B cell (primary cell): ENCODE results near the gene SDK2. TPM values are rescaled to one million over a fixed set of nuclear protein-coding genes. Genes with fewer than 3 reads are reported as not detected.

Experiments
- ATAC-seq: fragments of 200-7000 bp; cut with Tn5 transposase; one replicate; pipeline ENCODE4 v1.10.0; 2021; ENCODE audit warnings: low read depth, mild to moderate bottlenecking, moderate number of reproducible peaks, moderate library complexity
- CTCF ChIA-PET: fragments of 350-600 bp; sonication (Branson Sonifier 250); formaldehyde crosslinking; loops from one replicate; lab custom pipeline; 2021; ENCODE audit warnings: antibody characterized with exemption, inconsistent platforms; lab: Charles Lee
- POLR2A ChIA-PET: fragments of 350-600 bp; sonication (Branson Sonifier 250); formaldehyde crosslinking; loops from one replicate; lab custom pipeline; 2021; ENCODE audit warnings: antibody characterized with exemption; lab: Charles Lee
- DNase-seq: peaks from one replicate; pipeline ENCODE4 v3.0.0; 2013
- H2AFZ ChIP-seq: 2 replicates; pipeline ENCODE4 v1.6.1; 2012; ENCODE audit warnings: mild to moderate bottlenecking, low read depth, low read length; ENCODE audit not compliant: insufficient read depth, poor library complexity, severe bottlenecking
- H3K27ac ChIP-seq, 2 donors: 1 replicate in 1 of 2; 2 replicates in 1 of 2; pipeline ENCODE4 v1.5.1; 2012 to 2013; ENCODE audit warnings: low read length in 2 of 2, mild to moderate bottlenecking in 2 of 2, moderate library complexity in 1 of 2
- H3K27me3 ChIP-seq, 4 experiments: fragments of 200-600 bp in 1 of 4; sonication (generic) in 1 of 4; replicated peaks in 1 of 4; 1 replicate in 2 of 4; 2 replicates in 2 of 4; pipeline versions ENCODE4 v1.6.1 to v1.7.0; 2013 to 2016; ENCODE audit warnings: low read length in 3 of 4, mild to moderate bottlenecking in 2 of 4, mixed read lengths in 1 of 4, moderate library complexity in 1 of 4; ENCODE audit not compliant: insufficient read depth in 4 of 4, control insufficient read depth in 3 of 4; ENCODE audit errors: control extremely low read depth in 1 of 4
- H3K36me3 ChIP-seq, 2 experiments: replicated peaks in 1 of 2; 1 replicate in 1 of 2; 2 replicates in 1 of 2; pipeline versions ENCODE4 v1.6.1 to v1.7.1; 2013; ENCODE audit warnings: low read length in 1 of 2; ENCODE audit not compliant: insufficient read depth in 2 of 2, control insufficient read depth in 1 of 2; ENCODE audit errors: control extremely low read depth in 1 of 2, extremely low read depth in 1 of 2
- H3K4me1 ChIP-seq, 2 donors: fragments of 200-600 bp in 1 of 2; sonication (generic) in 1 of 2; 1 replicate in 1 of 2; 2 replicates in 1 of 2; pipeline versions ENCODE4 v1.5.1 to v1.6.1; 2013 to 2017; ENCODE audit warnings: low read length in 2 of 2; ENCODE audit not compliant: control insufficient read depth in 2 of 2, insufficient read depth in 2 of 2
- H3K4me2 ChIP-seq: replicated peaks from 2 replicates; pipeline ENCODE3; 2012; ENCODE audit warnings: mild to moderate bottlenecking, low read depth, low read length; ENCODE audit not compliant: poor library complexity, severe bottlenecking
- H3K4me3 ChIP-seq, 5 experiments: fragments of 200-600 bp in 1 of 5; sonication (generic) in 1 of 5; 1 replicate in 3 of 5; 2 replicates in 2 of 5; pipeline versions ENCODE4 v1.5.1 to v1.7.0; 2011 to 2016; ENCODE audit warnings: low read length in 4 of 5, mild to moderate bottlenecking in 4 of 5, low read depth in 2 of 5, control low read depth in 1 of 5, moderate library complexity in 1 of 5; ENCODE audit not compliant: insufficient read depth in 1 of 5; ENCODE audit errors: control extremely low read depth in 1 of 5, extremely low read depth in 1 of 5
- H3K79me2 ChIP-seq: fragments of 200-600 bp; sonication (generic); one replicate; pipeline ENCODE4 v1.6.0; 2016; ENCODE audit warnings: low read length; ENCODE audit not compliant: control insufficient read depth, insufficient read depth
- H3K9ac ChIP-seq: fragments of 200-600 bp; sonication (generic); 2 replicates; pipeline ENCODE4 v1.6.1; 2017; ENCODE audit warnings: mild to moderate bottlenecking, low read length, moderate library complexity
- H3K9me3 ChIP-seq, 3 donors: one replicate each; pipeline versions ENCODE4 v1.6.1 to v1.7.1; 2013; ENCODE audit warnings: low read length in 2 of 3; ENCODE audit not compliant: control insufficient read depth in 2 of 3, insufficient read depth in 1 of 3; ENCODE audit errors: control extremely low read depth in 1 of 3
- H4K20me1 ChIP-seq: 2 replicates; pipeline ENCODE4 v1.6.0; 2012; ENCODE audit warnings: mild to moderate bottlenecking, low read length; ENCODE audit not compliant: insufficient read depth, control insufficient read depth, poor library complexity, severe bottlenecking
- H3K27ac Mint-ChIP-seq: one replicate; pipeline ENCODE4 v1.8.0; 2021; ENCODE audit warnings: mixed read lengths
- H3K27me3 Mint-ChIP-seq: one replicate; pipeline ENCODE4 v1.8.0; 2021; ENCODE audit warnings: mixed read lengths
- H3K4me1 Mint-ChIP-seq: one replicate; pipeline ENCODE4 v1.8.0; 2021; ENCODE audit warnings: mixed read lengths
- H3K4me3 Mint-ChIP-seq: one replicate; pipeline ENCODE4 v1.8.0; 2021; ENCODE audit warnings: mixed read lengths
- H3K9me3 Mint-ChIP-seq: one replicate; pipeline ENCODE4 v1.8.0; 2022; ENCODE audit warnings: mixed read lengths; ENCODE audit not compliant: insufficient read depth
- EZH2 ChIP-seq: IDR thresholded peaks from 2 replicates; pipeline ENCODE4 v1.6.1; 2012; ENCODE audit warnings: borderline replicate concordance, low read depth, mild to moderate bottlenecking, moderate library complexity, low read length; ENCODE audit not compliant: insufficient read depth, poor library complexity, severe bottlenecking
- WGBS: methylation state at CpG from one replicate; pipeline ENCODE4 v1.1.5; 2013; ENCODE audit warnings: missing lambda C conversion rate; ENCODE audit not compliant: insufficient coverage; 5-methylcytosine and 5-hydroxymethylcytosine counted together
- intact Hi-C: fragments of 100-400 bp; cut with micrococcal nuclease; formaldehyde crosslinking; loops from one replicate; pipeline ENCODE4 v1.10.0; 2022
- polyA plus RNA-seq: library from polyadenylated mRNA; depleted of rRNA; stranded (reverse); fragments of >200 nt; gene quantifications from 2 replicates; pipeline ENCODE4 v1.2.3, GENCODE V29; 2012
- total RNA-seq, 2 donors: library from RNA; stranded (reverse); fragments of 120-200 nt in 1 of 2; gene quantifications; 1 replicate in 1 of 2; 2 replicates in 1 of 2; pipeline versions ENCODE4 v1.2.3 to v1.2.4, GENCODE V29; 2013 to 2022
- TF ChIP-seq, protein P1 (sequence below): fragments of 200-600 bp; IDR thresholded peaks from one replicate; pipeline ENCODE4 v1.8.0; 2022; ENCODE audit warnings: antibody characterized with exemption, mild to moderate bottlenecking

Gene SDK2
- total and polyA plus RNA-seq, 2 donors (not counting 1 experiment from before 2014, with no cell fraction given), result 3.2 to 13.0 TPM

DNA sequence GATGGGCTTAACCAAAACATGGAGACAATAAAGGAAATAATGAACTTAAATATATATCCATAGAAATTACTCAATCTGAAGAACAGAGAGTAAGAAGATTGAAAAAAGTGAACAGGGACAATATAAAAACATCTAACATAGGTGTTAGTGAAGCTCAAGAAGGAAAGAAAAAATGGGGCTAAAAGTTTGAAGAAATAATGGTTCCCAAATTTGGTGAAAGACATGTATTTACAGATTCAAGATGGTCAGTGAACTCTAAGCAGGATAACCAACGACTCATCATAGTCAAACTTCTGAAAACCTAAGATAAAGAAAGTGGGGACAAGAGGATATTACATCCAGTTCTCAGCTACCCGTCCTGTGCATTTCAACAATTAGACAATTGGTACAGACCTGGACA lies 22.6 kb downstream of the SDK2 start:
- ChIA-PET POLR2A (no interaction called here), CTCF (interaction anchor here (0.9 to 1.9 kb wide), 3 partner anchors 18 to 25 kb away, joined by 3 to 5 read pairs (median 4); partner anchors contain the start of gene SDK2)
- Mint-ChIP-seq H3K4me1 (peaks cover 42% of the 10 kb centered on the region), H3K27me3 (no peaks in the 10 kb centered on the region), H3K27ac (peak overlapping the region; percentile 59), H3K9me3 (no peaks in the 10 kb centered on the region), H3K4me3 (no peak overlapping the region)
- WGBS, result no CpG with 5 or more reads among the region's 2 CpGs
- no peak for TF ChIP-seq EZH2
- TF ChIP-seq, protein P1, sequence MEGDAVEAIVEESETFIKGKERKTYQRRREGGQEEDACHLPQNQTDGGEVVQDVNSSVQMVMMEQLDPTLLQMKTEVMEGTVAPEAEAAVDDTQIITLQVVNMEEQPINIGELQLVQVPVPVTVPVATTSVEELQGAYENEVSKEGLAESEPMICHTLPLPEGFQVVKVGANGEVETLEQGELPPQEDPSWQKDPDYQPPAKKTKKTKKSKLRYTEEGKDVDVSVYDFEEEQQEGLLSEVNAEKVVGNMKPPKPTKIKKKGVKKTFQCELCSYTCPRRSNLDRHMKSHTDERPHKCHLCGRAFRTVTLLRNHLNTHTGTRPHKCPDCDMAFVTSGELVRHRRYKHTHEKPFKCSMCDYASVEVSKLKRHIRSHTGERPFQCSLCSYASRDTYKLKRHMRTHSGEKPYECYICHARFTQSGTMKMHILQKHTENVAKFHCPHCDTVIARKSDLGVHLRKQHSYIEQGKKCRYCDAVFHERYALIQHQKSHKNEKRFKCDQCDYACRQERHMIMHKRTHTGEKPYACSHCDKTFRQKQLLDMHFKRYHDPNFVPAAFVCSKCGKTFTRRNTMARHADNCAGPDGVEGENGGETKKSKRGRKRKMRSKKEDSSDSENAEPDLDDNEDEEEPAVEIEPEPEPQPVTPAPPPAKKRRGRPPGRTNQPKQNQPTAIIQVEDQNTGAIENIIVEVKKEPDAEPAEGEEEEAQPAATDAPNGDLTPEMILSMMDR, result no peak
- H3K9ac ChIP-seq, result no peak overlapping the region
- H3K79me2 ChIP-seq, result peaks cover 45% of the 10 kb centered on the region
- no peak overlapping the region for H3K4me2 ChIP-seq
- DNase-seq, result no peak
- no peaks in the 10 kb centered on the region for H3K36me3 ChIP-seq
- intact Hi-C loops, result no loop called here
- H3K4me3 ChIP-seq, result no peak overlapping the region
- peaks cover 0 to 19% (median 4%) of the 10 kb centered on the region in 3 donors for H3K9me3 ChIP-seq
- H3K4me1 ChIP-seq, result peaks cover 12 to 20% of the 10 kb centered on the region in 2 donors
- H3K27ac ChIP-seq, result no peak overlapping the region
- peaks cover 24% of the 10 kb centered on the region for H4K20me1 ChIP-seq
- ATAC-seq, result no peak
- H3K27me3 ChIP-seq, result peaks cover 0 to 2% (median 0%) of the 10 kb centered on the region in 4 experiments
- H2AFZ ChIP-seq, result no peak overlapping the region

- ATAC-seq (no peak), DNase-seq (no peak)
- Histone ChIP-seq H3K4me2 (peak overlapping the region; percentile 20), H3K36me3 (no peaks in the 10 kb centered on the region), H3K9me3 (peaks cover 0 to 19% (median 4%) of the 10 kb centered on the region in 3 donors), H2AFZ (no peak overlapping the region), H3K4me1 (peaks cover 13 to 20% of the 10 kb centered on the region in 2 donors), H3K4me3 (no peak overlapping the region), H3K79me2 (peaks cover 55% of the 10 kb centered on the region), H3K27ac (no peak overlapping the region), H3K9ac (no peak overlapping the region), H3K27me3 (peaks cover 0 to 2% (median 0%) of the 10 kb centered on the region in 4 experiments), H4K20me1 (peaks cover 23% of the 10 kb centered on the region)
- TF ChIP-seq, protein P1, result no peak
- TF ChIP-seq EZH2, result no peak
- H3K9me3 Mint-ChIP-seq, result no peaks in the 10 kb centered on the region
- CTCF ChIA-PET, result interaction anchor here (0.6 to 1.6 kb wide), 3 partner anchors 33 to 232 kb away, joined by 5 to 8 read pairs (median 5); no protein-coding TSS in a partner anchor
- H3K4me1 Mint-ChIP-seq, result peaks cover 52% of the 10 kb centered on the region
- intact Hi-C loops, result no loop called here
- no peak overlapping the region for H3K27ac Mint-ChIP-seq
- H3K27me3 Mint-ChIP-seq, result no peaks in the 10 kb centered on the region
- POLR2A ChIA-PET, result no interaction called here
- 40% methylated on average over 1 of the region's 3 CpGs for whole genome bisulfite sequencing
- no peak overlapping the region for H3K4me3 Mint-ChIP-seq
Observed at GRCh38 chr17:73620414-73620813, 23.8 kb downstream of the SDK2 start.
